Neural crest cell (in vitro differentiated cells): ENCODE measurements around the gene CNTNAP2. TPM values are rescaled to one million over a fixed set of nuclear protein-coding genes. Genes with fewer than 3 reads are reported as not detected.

Experiments used
- DNase-seq: peaks from one replicate; pipeline ENCODE4 v3.0.0; 2021; ENCODE audit warnings: low read depth, mixed read lengths, low spot score
- H3K27ac Mint-ChIP-seq: one replicate; pipeline ENCODE4 v1.8.0; 2021; ENCODE audit warnings: mild to moderate bottlenecking, mixed read lengths; ENCODE audit not compliant: unreplicated experiment
- H3K27me3 Mint-ChIP-seq: 2 replicates; pipeline ENCODE4 v1.8.0; 2021; ENCODE audit warnings: low read depth, mild to moderate bottlenecking, mixed read lengths
- H3K36me3 Mint-ChIP-seq: 2 replicates; pipeline ENCODE4 v1.8.0; 2021; ENCODE audit warnings: low read depth, mild to moderate bottlenecking, mixed read lengths
- H3K4me1 Mint-ChIP-seq: 2 replicates; pipeline ENCODE4 v1.8.0; 2021; ENCODE audit warnings: mixed read lengths
- H3K4me3 Mint-ChIP-seq: one replicate; pipeline ENCODE4 v1.8.0; 2021; ENCODE audit warnings: mild to moderate bottlenecking, mixed read lengths
- H3K9me3 Mint-ChIP-seq: 2 replicates; pipeline ENCODE4 v1.8.0; 2021; ENCODE audit warnings: mixed read lengths
- CTCF ChIP-seq: fragments of 200-600 bp; sonication (generic); conservative IDR thresholded peaks from 2 replicates; pipeline ENCODE4 v1.5.0; 2021; ENCODE audit warnings: antibody characterized with exemption, mild to moderate bottlenecking
- total RNA-seq: library from RNA; stranded (reverse); gene quantifications from 2 replicates; pipeline ENCODE4 v1.2.1, GENCODE V29; 2021

Gene CNTNAP2
- total RNA-seq, 1 donor from 2014 or later = 12.9 TPM

- Mint-ChIP-seq H3K4me3 (no peak overlapping the region), H3K27me3 (no peaks in the 10 kb centered on the region), H3K4me1 (no peaks in the 10 kb centered on the region), H3K36me3 (no peaks in the 10 kb centered on the region), H3K27ac (no peak overlapping the region), H3K9me3 (peaks cover 7% of the 10 kb centered on the region)
- TF ChIP-seq CTCF = no peak
- DNase-seq = no peak
Observed at GRCh38 chr7:147859486-147859885, 1742.9 kb downstream of the CNTNAP2 start.

GRCh38 chr7:147861058-147861716, 1744.6 kb downstream of the CNTNAP2 start:
- H3K27ac Mint-ChIP-seq = no peak overlapping the region
- no peak for DNase-seq
- H3K4me1 Mint-ChIP-seq = no peaks in the 10 kb centered on the region
- no peaks in the 10 kb centered on the region for H3K27me3 Mint-ChIP-seq
- no peaks in the 10 kb centered on the region for H3K36me3 Mint-ChIP-seq
- H3K4me3 Mint-ChIP-seq = no peak overlapping the region
- TF ChIP-seq CTCF = no peak
- H3K9me3 Mint-ChIP-seq = peaks cover 7% of the 10 kb centered on the region

- no peak for TF ChIP-seq CTCF
- no peak for DNase-seq
- no peaks in the 10 kb centered on the region for H3K27me3 Mint-ChIP-seq
- no peak overlapping the region for H3K4me3 Mint-ChIP-seq
- no peak overlapping the region for H3K27ac Mint-ChIP-seq
- H3K36me3 Mint-ChIP-seq = no peaks in the 10 kb centered on the region
- no peaks in the 10 kb centered on the region for H3K4me1 Mint-ChIP-seq
- peaks cover 7% of the 10 kb centered on the region for H3K9me3 Mint-ChIP-seq
Observed at GRCh38 chr7:147861945-147862344, 1745.3 kb downstream of the CNTNAP2 start.

- Mint-ChIP-seq H3K27ac (no peak overlapping the region), H3K9me3 (peaks cover 8% of the 10 kb centered on the region), H3K4me3 (no peak overlapping the region), H3K36me3 (no peaks in the 10 kb centered on the region), H3K4me1 (no peaks in the 10 kb centered on the region), H3K27me3 (no peaks in the 10 kb centered on the region)
- no peak for TF ChIP-seq CTCF
- no peak for DNase-seq
Observed at GRCh38 chr7:147869456-147869855, 1752.9 kb downstream of the CNTNAP2 start.

GRCh38 chr7:147878912-147879661, 1762.5 kb downstream of the CNTNAP2 start:
- Mint-ChIP-seq H3K4me3 (no peak overlapping the region), H3K27me3 (no peaks in the 10 kb centered on the region), H3K27ac (no peak overlapping the region), H3K36me3 (no peaks in the 10 kb centered on the region), H3K4me1 (no peaks in the 10 kb centered on the region), H3K9me3 (peaks cover 3% of the 10 kb centered on the region)
- no peak for DNase-seq
- TF ChIP-seq CTCF = no peak
